Measurements from ENCODE around the gene RFX1. TPM values are rescaled to one million over a fixed set of nuclear protein-coding genes. Genes with fewer than 3 reads are reported as not detected.

The RFX1 gene
- 0.35 and 0.52 TPM in 2 replicates for polyA plus RNA-seq

DNA sequence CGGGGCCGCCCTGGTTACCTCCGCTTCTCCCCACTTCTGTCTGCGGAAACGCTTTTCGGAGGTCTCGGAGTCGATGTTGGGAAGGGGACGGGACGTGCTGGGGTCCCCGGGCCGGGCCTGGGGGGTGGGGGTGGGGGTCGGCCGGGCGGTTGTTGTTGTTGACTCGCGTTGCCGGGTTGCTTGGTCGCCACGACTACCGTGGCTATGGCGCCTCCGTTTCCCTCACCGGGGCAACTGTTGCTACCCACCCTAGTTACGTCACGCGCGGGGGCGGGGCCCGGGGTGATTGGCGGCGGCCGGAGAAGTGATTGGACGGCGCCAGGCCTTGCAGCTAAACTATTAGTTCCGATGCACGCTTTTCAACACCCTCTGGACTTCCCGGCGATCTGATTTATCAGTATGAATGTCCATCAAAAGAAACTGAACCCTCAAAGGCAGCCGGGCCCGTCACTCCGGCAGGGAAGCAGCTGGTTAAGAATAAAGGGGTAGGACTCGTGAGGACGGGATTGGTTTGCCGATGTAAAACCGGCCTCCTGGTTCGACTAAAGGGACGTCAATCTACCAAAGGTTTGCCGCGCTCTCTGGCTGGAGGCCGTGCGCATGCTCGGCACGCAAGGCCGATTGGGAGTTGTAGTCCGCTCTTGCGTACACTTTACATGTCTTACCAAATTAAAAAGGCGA, at the start of gene RFX1:
Gene RFX1 (minus strand): TSS at position 236 of the 681 bp plus-strand sequence. CDS start 12,477 bp downstream, outside the sequence.

GRCh38 chr19:14031719-14032480, 25.8 kb upstream of the RFX1 start, which contains the start of gene IL27RA:
Gene IL27RA (plus strand): TSS chr19:14031762. CDS start chr19:14031873, 111 bp downstream.

GRCh38 chr19:14027856-14028450, 21.8 kb upstream of the RFX1 start, which contains the start of gene RLN3:
Gene RLN3 (plus strand): TSS chr19:14028148. CDS start chr19:14028205, 57 bp downstream.

DNA sequence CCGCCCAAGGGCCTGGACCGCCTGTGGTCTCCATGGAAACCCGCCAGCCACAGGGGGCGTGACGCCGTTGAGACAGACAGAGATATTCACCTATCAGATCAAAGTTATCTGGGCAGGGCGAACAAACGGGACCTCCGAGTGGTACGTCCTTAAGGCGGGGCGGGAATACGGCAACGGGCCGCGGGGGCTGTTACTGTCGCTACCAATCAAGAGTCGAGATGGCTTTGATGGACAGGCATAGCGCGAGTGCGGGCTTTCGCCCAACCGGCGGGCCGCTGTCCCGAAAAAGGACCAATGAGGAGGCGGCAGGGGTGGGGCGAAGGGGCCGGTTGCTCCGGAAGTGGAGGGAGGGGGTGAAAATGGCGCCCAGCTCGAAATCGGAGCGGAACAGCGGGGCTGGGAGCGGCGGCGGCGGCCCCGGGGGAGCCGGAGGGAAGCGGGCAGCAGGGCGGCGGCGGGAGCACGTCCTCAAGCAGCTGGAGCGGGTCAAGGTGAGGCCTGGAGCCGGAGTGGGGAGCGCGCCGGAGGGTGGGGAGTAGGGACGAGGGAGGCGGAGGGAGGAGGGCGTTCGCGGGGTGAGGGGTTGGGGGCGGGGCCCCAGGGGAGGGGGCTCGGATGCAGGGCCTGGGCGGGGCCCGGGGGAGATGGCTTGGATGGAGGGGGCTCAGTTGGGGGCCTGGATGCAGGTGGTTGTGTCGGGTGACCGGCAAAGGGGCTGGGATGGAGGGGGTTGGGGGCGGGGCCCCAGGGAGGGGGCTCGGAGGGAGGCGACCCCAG, 53.8 kb downstream of the RFX1 start, which contains the start of gene DCAF15:
Gene DCAF15 (plus strand): TSS at position 356 of the 777 bp plus-strand sequence. CDS start 4 bp downstream, at position 360.

DNA sequence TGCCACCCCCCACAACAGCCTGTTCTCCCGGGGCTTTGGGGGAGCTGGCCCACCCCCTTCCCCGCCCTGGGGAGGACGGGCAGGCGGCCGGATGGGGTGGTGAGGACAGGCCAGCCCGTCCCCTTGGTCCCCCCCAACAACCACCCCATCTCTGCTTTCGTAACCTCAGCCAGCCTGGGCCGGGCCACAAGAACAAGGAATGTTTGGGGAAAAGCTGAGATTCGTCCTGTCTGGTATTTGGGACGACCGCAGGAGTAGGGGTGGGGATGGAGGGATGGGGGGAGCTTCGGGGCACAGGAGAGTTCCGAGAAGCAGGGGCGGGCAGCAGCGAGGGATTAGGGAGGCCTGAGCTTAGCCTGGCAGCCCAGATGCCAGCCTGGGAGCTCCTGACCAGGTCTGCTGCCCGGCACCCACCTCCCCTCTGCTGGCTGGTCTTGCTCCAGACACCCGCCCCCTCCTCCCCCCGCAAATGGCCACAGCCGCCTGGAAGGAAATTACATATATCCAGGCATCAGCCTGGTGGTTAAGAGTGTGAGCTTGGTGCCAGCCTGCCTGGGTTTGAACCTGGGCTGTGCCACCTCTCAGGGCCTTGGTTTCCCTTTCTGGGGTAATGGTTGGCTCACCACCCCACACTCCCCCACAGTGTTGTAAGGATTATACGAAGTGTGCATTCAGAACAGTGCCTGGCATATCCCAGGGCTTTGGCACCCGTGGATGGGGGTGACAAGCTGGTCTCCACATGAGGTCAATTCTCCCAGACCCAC, 67.6 kb downstream of the RFX1 start, which contains the start of gene PODNL1:
Gene PODNL1 (minus strand): TSS at position 117 of the 764 bp plus-strand sequence. CDS start 236 bp downstream, outside the sequence.

Other genes with a start within 250 kb of the RFX1 start
- 0.34 and 0.66 TPM in 2 replicates for gene MRI1, start 241.8 kb downstream of the RFX1 start, polyA plus RNA-seq
- 364 and 396 TPM in 2 replicates for gene C19orf53, start 231.9 kb downstream of the RFX1 start, polyA plus RNA-seq
- gene ZSWIM4, start 210.9 kb downstream of the RFX1 start, polyA plus RNA-seq = 0.35 and 0.85 TPM in 2 replicates
- 2.2 TPM in 1 of 2 replicates, not detected in the other for gene NANOS3, start 129.2 kb downstream of the RFX1 start, polyA plus RNA-seq
- gene BRME1, start 100.2 kb downstream of the RFX1 start, polyA plus RNA-seq = 0.20 TPM in 1 of 2 replicates, not detected in the other
- 1.1 and 3.0 TPM in 2 replicates for gene CC2D1A, start 100.1 kb downstream of the RFX1 start, polyA plus RNA-seq
- not detected in 2 replicates for gene PODNL1, start 67.9 kb downstream of the RFX1 start, polyA plus RNA-seq
- 5.3 TPM in 1 of 2 replicates, not detected in the other for gene DCAF15, start 53.8 kb downstream of the RFX1 start, polyA plus RNA-seq
- gene RLN3, start 21.8 kb upstream of the RFX1 start, polyA plus RNA-seq = not detected in 2 replicates
- gene IL27RA, start 25.4 kb upstream of the RFX1 start, polyA plus RNA-seq = 0.99 TPM in 1 of 2 replicates, not detected in the other
- 0.13 TPM in 1 of 2 replicates, not detected in the other for gene PALM3, start 55.8 kb upstream of the RFX1 start, polyA plus RNA-seq
- 3.4 and 6.2 TPM in 2 replicates for gene MISP3, start 66.5 kb upstream of the RFX1 start, polyA plus RNA-seq
- not detected in 2 replicates for gene C19orf67, start 79.5 kb upstream of the RFX1 start, polyA plus RNA-seq
- 3.1 and 6.4 TPM in 2 replicates for gene SAMD1, start 84.4 kb upstream of the RFX1 start, polyA plus RNA-seq
- gene PRKACA, start 111.4 kb upstream of the RFX1 start, polyA plus RNA-seq = 3.5 and 5.8 TPM in 2 replicates
- not detected in 2 replicates for gene ASF1B, start 130.3 kb upstream of the RFX1 start, polyA plus RNA-seq
- 1.1 and 2.4 TPM in 2 replicates for gene ADGRL1, start 199.8 kb upstream of the RFX1 start, polyA plus RNA-seq

Measured in Purkinje cell (primary cell).